GM12801 (cell line): ENCODE results near the gene AIG1.

Experiments
- CTCF ChIP-seq: IDR thresholded peaks from one replicate; pipeline ENCODE4 v1.5.1; 2011; ENCODE audit warnings: control low read depth; ENCODE audit not compliant: insufficient read length; ENCODE audit errors: extremely low read depth

AIG1 gene

DNA sequence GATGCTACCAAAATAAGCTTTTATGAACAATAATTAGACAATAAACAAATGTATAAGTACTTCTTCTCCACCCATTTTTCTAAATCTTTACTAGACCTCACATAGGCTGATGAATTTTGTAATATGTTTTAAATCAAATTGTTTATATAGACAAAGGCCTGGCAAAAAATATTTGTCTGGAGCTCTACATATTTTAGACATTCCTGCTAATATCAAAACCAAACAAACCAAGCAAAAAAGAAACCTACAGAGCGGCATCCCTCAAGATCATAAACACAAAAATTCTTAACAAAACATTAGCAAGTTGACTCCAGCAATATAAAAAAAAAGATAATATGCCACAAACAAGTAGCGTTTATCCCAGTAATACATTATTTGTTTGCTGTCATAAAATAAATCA lies 302.6 kb downstream of the AIG1 start:
- TF ChIP-seq CTCF: no peak

- no peak for TF ChIP-seq CTCF
These were observed 307.7 kb downstream of the AIG1 start for GRCh38 chr6:143368426-143368825.

DNA sequence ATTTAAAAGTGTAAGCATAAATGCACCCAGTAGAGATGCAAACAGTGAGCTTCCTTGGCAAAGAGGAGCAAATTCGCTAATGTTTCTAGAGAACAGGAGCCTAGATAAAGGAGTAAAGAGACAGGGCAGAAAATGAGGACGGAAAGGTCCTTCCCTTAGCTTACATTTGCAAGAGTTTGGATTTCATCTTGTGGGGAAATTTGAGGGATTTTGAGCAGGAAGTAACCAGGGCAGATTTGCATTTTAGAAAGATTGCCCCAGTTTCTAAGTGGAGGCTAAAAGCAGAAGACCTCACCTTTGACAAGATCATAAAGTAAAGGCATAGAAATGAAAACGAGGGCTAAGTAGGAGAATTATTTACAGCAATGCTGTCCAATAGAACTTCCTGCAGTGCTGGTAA lies 309.3 kb downstream of the AIG1 start:
- TF ChIP-seq CTCF: no peak

DNA sequence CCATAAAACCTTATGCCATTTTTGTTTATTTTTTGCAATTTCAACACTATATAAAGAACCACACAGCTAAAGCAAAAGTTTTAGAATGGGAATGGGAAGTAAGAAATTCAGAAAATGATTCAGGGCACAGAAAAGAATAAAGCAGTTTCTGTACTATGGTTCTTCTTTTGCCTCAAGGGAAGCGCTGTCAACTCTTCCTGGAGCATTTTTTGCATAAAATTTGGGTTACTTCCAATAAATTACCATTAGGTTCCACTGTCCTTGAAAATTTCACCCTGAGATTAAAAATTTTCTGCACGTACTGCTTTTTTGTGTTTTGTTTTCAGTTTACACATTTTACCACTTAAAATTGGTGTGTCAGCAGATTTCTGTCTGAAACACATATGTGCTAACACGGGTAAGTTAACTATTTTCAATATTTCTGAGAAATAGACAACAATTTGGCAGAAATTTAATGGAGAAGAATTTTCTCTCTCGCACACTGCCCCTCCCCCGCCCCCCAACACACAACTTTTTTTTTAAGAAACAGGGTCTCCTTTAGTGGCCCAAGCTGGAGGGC lies 310.2 kb downstream of the AIG1 start:
- no peak for TF ChIP-seq CTCF

DNA sequence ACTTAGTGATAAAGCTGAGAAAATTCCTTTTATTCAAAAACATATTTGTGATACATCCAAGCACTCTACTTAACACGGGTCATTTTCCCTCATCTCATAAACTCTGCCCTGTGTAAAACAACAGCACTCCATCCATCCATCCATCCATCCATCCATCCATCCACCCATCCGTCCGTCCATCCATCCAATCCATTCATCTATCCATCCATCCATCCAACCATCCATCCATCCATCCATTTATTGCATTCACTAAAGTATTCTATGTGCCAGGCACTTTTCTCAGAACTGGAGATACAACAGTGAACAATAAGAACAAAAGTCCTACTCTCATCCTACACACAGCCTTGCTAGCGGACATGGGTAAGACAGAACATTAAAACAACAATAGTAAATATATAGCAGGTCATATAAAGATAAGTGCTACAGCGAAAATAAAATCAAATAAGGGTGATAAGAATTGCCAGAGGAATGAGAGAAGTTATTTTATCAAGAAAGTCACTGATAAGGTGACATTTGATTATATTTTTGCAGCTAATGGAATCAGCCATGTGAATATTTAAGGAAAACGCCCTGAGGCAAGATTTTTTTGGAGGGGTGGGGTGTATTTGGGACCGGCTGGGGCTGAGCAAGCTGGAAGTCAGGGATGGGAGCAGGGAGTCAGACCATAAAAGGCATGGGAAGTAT lies 311.7 kb downstream of the AIG1 start:
- no peak for TF ChIP-seq CTCF

- TF ChIP-seq CTCF: no peak
These were observed 313.3 kb downstream of the AIG1 start for GRCh38 chr6:143374014-143374413.

GRCh38 chr6:143375022-143375585 lies 314.4 kb downstream of the AIG1 start:
- TF ChIP-seq CTCF: no peak
